NCI-H748 (cell line): Measurements from ENCODE around the gene BCKDHA.
A peak's percentile ranks its signal among the peaks of the same experiment; 100 is the strongest.

Experiments used
- DNase-seq: peaks from one replicate; lab custom pipeline; 2025; ENCODE audit not compliant: unreplicated experiment; lab: John Stamatoyannopoulos, UW

BCKDHA gene

DNA sequence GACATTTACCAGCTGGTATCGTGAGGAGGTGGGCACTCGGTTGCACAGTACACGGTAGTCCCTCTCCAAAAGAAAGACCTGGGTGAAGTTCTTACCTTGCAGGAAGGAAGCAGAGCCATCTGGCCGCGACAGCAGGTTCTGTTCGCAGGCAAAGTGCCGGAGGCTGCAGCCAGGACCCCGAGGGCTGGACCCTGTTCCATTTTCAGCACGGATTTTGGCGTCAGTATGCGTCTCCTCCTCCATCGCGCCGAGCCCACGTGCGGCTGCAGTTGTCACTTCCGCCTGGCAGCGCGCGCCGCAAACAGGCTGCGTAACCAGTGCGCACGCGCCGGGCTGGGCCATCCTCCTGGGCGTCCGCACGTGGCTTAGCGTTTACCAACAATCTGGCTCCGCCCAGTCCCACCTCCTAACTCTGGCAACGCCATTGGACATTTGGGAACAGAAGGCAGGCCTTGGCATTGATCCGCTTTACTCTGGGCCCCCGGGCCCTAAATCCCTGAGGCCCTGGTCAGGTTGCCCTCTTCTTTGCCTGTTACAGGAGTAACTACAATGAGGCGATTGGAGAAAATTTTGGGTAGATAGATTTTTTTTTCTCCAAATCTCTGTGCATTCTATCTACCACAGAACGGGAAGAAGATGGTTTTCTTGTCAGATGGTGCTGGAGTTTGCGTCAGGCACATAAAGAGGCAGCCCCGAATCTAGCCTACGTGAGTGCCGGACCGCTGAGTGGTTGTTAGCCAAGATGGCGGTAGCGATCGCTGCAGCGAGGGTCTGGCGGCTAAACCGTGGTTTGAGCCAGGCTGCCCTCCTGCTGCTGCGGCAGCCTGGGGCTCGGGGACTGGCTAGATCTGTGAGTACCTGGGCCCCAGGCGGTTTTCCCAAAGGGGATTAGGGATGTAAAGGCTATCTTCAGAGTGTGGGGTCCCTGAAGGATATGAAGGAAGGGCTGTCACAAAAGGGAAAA lies at the start of gene BCKDHA, which contains the start of gene EXOSC5:
Gene BCKDHA, plus strand, starts transcription at position 733 of the 964 bp plus-strand sequence. Its CDS starts 10 bp downstream, at position 743.
Gene EXOSC5, minus strand, starts transcription at position 274 of the 964 bp plus-strand sequence. Its CDS starts 31 bp downstream, at position 243.
- DNase-seq = peak; percentile 100

- no peak for DNase-seq
Observed at GRCh38 chr19:41350735-41351338, 46.8 kb upstream of the BCKDHA start.

- DNase-seq = peak; percentile 48
Observed at GRCh38 chr19:41351339-41352245, 46.0 kb upstream of the BCKDHA start.

DNA sequence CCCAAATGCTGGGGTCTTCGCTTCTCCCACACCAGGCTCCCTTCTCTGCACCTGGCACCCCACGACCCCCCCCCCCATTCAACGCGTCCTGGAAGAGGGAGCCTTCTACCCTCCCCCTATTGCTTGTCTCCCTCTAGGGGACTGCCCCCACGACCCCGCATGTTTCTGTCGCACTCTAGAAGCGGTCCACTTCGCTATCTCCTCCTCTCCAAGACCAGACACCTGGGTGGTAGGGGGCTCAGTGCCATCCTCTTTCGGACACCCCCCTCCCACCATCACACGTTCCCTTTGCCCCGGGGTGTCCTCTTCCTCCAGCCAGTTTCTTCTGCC lies 45.4 kb upstream of the BCKDHA start:
- DNase-seq = no peak

- peak; percentile 74 for DNase-seq
Observed at GRCh38 chr19:41352609-41353465, 44.8 kb upstream of the BCKDHA start.

GRCh38 chr19:41353466-41354342 lies 43.9 kb upstream of the BCKDHA start, which contains the start of gene TGFB1:
Gene TGFB1, minus strand, starts transcription at chr19:41353922. Its CDS starts 878 bp downstream, at chr19:41353044.
- DNase-seq = peak; percentile 67

- DNase-seq = no peak
Observed at GRCh38 chr19:41354343-41354953, 43.2 kb upstream of the BCKDHA start.

DNA sequence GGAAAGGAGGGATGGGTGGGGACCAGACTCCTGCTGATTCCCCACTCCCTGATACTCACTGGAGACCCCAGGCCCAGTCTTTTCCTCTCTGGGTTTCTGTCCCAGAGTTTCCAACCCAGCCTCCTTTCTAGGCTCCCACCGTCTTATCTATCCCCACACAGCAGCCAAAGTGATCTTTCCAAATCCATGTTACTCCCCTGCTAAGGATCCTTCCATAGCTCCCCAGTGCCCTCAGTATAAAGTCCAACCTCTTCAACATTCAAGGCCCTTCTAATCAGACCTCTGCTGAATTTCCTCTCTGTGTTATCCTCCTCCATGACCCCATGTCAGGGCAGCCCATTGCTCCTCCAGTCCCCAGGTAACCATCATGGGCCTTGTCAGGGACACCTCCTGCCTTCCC lies 42.6 kb upstream of the BCKDHA start:
- no peak for DNase-seq

GRCh38 chr19:41355802-41356201 lies 41.8 kb upstream of the BCKDHA start:
- no peak for DNase-seq

GRCh38 chr19:41356984-41357739 lies 40.5 kb upstream of the BCKDHA start:
- no peak for DNase-seq

GRCh38 chr19:41357746-41358145 lies 39.9 kb upstream of the BCKDHA start:
- DNase-seq = no peak

- no peak for DNase-seq
Observed at GRCh38 chr19:41359741-41360140, 37.9 kb upstream of the BCKDHA start.

- no peak for DNase-seq
Observed at GRCh38 chr19:41362143-41362847, 35.3 kb upstream of the BCKDHA start.

- no peak for DNase-seq
Observed at GRCh38 chr19:41363371-41363752, 34.3 kb upstream of the BCKDHA start.

DNA sequence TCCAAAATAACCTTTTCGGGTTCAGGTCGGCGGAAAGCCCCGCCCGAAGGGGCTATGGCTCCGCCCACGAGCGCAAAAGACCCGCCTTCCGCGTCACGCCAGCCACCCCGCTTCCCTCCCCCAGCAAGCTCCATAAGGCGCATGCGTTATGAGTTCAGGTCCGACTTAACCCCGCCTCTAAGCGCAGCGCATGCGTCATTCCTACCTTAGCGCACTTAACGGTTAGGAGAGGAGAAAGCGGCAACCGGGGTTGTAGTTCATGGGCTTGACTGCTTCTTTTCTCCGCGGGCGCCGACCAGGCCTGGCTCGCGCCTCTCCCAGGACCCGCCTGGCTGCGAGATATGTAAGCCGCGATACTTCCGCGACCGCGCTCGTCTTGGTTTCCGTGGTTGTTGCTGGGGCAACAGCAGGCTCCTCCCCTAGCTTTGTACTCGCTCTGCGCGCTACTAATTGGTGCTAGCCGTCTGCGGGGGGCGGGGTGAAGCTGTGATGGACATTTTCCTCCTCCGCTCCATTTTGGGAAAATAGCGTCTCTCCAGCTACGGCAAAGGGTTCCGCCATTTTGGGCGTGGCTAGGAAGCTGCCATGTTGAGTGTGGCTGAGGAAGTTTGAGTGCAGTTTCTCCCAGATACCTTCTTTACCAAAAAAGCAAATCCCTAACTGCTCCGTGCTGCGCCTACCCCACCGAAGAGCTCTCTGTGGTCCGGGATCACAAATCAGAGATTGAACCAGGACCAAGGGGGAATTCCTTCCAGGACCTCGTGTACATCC lies 33.7 kb upstream of the BCKDHA start, which contains the start of gene B9D2:
Gene B9D2, minus strand, starts transcription at position 397 of the 771 bp plus-strand sequence. CDS start 630 bp downstream, outside the sequence.
- peak; percentile 99 for DNase-seq
